HG03175 (cell line): Measurements from ENCODE around the gene MYH14.

ENCODE experiments used
- ATAC-seq: cut with Tn5 transposase; IDR thresholded peaks from one replicate; pipeline ENCODE4 v1.9.1; 2021; ENCODE audit warnings: mild to moderate bottlenecking, moderate library complexity; ENCODE audit not compliant: unreplicated experiment

MYH14 gene

GRCh38 chr19:50287331-50287730 is 83.9 kb downstream of the MYH14 start:
- no peak for ATAC-seq

GRCh38 chr19:50288954-50289353 is 85.5 kb downstream of the MYH14 start:
- no peak for ATAC-seq

- no peak for ATAC-seq
These were observed 86.6 kb downstream of the MYH14 start for GRCh38 chr19:50290011-50290410.

GRCh38 chr19:50290775-50291174 is 87.4 kb downstream of the MYH14 start:
- ATAC-seq, result no peak

GRCh38 chr19:50292216-50292827 is 88.9 kb downstream of the MYH14 start:
- ATAC-seq, result no peak

GRCh38 chr19:50293263-50294004 is 90.0 kb downstream of the MYH14 start:
- no peak for ATAC-seq

GRCh38 chr19:50300051-50300450 is 96.6 kb downstream of the MYH14 start:
- no peak for ATAC-seq

GRCh38 chr19:50300814-50301606 is 97.6 kb downstream of the MYH14 start:
- ATAC-seq, result no peak

GRCh38 chr19:50301607-50301971 is 98.2 kb downstream of the MYH14 start:
- no peak for ATAC-seq

- no peak for ATAC-seq
These were observed 100.1 kb downstream of the MYH14 start for GRCh38 chr19:50303558-50303957.

GRCh38 chr19:50308991-50309390 is 105.6 kb downstream of the MYH14 start:
- no peak for ATAC-seq

GRCh38 chr19:50309396-50310125 is 106.1 kb downstream of the MYH14 start:
- no peak for ATAC-seq

- no peak for ATAC-seq
These were observed 107.5 kb downstream of the MYH14 start for GRCh38 chr19:50310759-50311465.

GRCh38 chr19:50311723-50312635 is 108.6 kb downstream of the MYH14 start:
- no peak for ATAC-seq

GRCh38 chr19:50312967-50313811 is 109.8 kb downstream of the MYH14 start:
- ATAC-seq, result no peak

- no peak for ATAC-seq
These were observed 110.6 kb downstream of the MYH14 start for GRCh38 chr19:50313812-50314536.

GRCh38 chr19:50314724-50315708 is 111.6 kb downstream of the MYH14 start:
- ATAC-seq, result no peak
